Endothelial cell of hepatic sinusoid (primary cell): Measurements from ENCODE around the gene DNAH17.

ENCODE experiments used
- in situ Hi-C: cut with HindIII; loops from 2 replicates; pipeline ENCODE4 v1.10.0; 2017; ENCODE audit warnings: low sequenced_read_pairs

The DNAH17 gene

DNA sequence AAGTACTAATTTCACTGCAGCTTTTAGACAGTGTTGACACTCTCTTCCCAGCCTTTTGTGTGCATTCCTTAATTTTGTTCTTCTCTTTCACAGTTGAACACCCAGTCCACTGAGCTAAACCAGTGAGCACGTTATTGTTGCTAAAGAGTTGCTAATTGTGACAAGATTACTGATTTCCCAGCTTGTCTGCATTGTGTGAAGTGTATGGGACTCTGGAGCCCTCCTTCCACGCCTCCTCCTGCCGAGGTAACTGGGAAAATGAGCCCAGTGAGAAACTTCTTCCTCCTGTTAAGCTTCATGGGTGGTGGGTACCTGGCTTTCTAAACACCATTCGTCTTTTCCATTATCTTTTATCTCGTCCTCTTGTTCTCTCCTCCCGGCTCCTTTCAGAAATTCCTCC lies 29.8 kb upstream of the DNAH17 start:
- in situ Hi-C loops = no loop called here

- in situ Hi-C loops = no loop called here
These were observed 28.7 kb upstream of the DNAH17 start for GRCh38 chr17:78605886-78606285.

DNA sequence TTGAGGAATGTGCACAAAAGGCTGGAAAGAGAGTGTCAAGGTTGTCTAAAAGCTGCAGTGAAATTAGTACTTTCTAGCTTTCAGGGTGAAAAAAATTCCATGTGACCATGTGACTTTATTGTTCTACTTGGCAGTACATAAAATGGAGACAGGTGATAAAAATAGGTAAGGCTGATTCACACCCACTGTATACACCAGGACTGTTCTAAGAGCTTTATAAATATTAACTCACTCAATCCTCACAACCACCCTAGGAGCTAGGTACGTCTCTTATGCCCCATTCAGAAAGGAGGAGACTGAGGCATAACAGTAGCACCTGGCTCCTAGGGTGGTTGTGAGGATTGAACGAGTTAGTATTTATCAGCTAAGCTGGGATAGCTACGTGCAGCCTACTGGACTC lies 28.2 kb upstream of the DNAH17 start:
- in situ Hi-C loops = no loop called here

DNA sequence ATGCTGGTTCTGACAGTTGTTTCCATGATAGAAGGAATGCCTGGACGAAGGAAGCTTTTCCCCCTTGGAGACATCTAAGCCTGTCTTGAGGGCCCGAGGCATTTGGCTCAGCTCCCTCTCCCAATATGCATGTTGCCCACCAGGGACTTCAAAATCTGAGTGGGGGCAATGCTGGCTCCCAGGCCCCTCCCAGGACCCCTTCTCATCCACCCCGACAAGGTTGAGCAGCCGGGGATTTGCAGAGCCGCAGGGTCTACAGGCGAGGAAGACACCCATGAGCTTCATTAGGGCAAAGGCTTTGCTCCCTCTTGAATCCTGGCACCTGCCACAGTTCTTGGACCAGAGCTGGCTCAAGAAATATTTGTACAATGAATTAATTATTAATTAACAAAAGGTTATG lies 25.1 kb upstream of the DNAH17 start:
- in situ Hi-C loops = loop anchor here (5.0 kb wide), 2 partner anchors 40 to 115 kb away; no protein-coding TSS in a partner anchor

DNA sequence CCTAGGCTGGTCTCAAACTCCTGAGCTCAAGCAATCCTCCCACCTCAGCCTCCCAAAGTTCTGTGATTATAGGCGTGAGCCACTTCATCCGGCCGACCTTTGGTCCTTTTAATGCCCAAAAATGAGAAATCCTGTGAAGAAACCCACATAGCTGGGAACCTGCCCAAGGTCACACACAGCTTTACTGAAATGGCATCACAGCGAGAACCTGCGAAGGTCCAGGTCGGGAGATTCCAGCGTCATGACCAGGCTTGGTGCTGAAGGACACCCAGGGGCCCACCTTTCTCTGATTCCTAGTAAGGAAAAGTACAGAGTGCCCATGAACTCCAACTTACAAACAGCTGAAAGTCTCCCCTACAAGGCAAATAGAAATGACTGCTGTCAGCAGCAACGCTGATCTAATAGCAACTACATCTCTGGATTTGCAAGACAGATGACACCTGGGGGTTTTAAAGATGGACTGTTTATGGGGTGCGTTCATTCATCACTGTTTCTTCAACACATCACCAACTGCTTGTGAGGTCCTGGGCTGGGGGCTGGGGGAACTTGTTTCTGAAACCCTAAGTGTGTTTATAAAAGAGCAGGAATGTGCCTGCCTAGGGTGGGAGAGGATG lies 24.5 kb upstream of the DNAH17 start:
- in situ Hi-C loops = loop anchor here (5.0 kb wide), 2 partner anchors 39 to 114 kb away; no protein-coding TSS in a partner anchor

DNA sequence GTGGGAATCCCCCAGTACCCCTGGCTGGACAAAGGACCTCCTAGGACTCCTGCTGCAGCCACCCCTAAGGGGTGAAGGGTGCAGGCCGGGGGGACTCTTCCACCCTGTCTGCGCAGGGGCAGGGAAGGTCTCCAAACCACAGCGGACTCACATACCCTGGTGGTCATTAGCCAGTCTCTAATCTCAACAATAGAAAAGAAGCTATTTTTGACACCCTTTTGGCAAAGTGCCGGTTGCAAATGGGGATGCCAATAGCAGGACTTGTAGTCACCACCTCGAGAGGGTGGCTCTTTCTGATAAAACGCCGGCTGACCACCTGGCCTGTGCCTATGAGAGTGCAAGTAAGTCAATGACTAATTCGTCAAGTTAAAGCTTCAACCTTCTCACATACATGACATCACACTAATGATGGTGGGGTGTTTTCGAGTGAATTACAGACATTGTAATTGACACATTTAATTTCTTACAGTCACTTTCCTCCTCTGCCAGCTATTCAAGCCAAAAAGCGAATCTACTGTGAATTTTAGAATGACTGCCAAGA lies 23.1 kb upstream of the DNAH17 start:
- in situ Hi-C loops = loop anchor here (5.0 kb wide), 2 partner anchors 38 to 113 kb away; no protein-coding TSS in a partner anchor

DNA sequence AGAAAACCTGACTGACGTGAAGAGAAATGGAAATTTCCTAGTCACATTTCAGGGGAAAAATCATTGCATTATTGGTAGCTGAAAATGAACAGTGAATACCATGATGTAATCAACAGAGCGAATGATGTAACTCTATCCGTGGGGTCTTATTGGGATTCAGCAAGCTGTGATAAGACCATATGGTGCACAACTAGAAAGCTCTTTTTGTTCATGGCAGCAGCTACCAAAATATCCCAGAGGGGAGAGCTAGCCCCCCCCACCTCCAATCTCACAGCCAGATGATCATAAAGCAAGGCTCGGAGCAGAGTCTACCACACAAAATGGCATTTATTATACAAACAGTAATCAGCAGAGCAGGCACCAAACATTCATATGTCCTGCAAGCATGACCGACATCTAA lies 22.2 kb upstream of the DNAH17 start:
- in situ Hi-C loops = no loop called here

DNA sequence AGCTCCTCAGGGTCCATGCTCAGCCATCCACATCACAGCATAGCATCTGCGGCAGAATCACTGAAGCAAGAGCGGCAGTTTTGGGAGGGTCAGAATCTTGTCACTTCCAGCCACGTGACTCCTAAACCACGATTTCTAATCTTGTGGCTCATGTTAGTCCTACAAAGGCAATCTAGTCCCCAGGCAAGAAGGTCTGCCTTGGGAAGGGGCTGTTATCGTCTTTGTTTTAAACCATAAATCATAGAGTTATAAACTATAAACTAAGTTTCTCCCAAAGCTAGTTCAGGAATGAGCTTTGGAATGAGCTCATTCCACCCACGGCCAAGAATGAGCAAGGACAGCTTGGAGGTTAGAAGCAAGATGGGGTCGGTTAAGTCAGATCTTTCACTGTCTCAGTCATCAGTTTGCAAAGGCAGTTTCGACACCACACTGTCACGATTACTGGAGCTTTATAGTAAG lies 20.8 kb upstream of the DNAH17 start:
- in situ Hi-C loops = no loop called here

GRCh38 chr17:78596871-78597764 lies 19.9 kb upstream of the DNAH17 start:
- in situ Hi-C loops = no loop called here

- in situ Hi-C loops = no loop called here
These were observed 18.1 kb upstream of the DNAH17 start for GRCh38 chr17:78595135-78595810.

DNA sequence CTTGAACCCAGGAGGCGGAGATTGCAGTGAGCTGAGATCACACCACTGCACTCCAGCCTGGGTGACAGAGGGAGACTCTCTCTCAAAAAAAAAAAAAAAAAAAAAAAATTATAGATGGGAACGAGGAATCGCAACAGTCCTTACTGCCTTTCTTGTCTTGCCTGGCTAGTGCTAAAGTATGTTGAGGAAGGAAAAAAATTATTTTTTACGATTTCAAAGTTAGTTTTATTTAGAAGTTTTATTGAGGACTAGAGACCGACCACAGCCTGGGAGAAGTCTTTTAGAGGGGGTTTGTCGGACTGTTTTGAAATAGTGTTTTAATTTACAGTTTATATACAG lies 15.8 kb upstream of the DNAH17 start:
- in situ Hi-C loops = loop anchor here (5.0 kb wide), 1 partner anchor 114 kb away; no protein-coding TSS in a partner anchor

DNA sequence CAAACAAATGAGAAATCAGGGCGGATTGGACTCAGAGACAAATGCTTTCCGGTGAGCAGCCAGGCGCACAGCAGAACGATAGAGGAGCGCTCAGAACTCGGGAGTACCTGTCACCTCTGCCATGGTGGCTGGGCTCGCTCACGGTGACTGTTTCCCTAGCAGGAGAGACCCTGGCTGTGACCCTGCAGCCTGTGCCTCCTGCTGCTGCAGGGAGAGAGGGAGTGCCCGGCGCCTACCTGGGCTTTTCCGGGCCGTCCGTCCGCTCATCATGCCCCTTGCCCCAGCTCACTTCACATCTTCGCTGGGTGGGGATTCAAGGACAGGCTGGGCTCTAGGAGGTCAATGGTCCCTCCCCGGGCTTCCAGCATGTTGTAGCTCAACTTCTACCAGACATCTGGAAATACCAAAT lies 14.1 kb upstream of the DNAH17 start:
- in situ Hi-C loops = loop anchor here (5.0 kb wide), 1 partner anchor 116 kb away; no protein-coding TSS in a partner anchor

- in situ Hi-C loops = loop anchor here (5.0 to 10.0 kb wide), 2 partner anchors 95 to 117 kb away; no protein-coding TSS in a partner anchor
These were observed 12.7 kb upstream of the DNAH17 start for GRCh38 chr17:78589885-78590284.

DNA sequence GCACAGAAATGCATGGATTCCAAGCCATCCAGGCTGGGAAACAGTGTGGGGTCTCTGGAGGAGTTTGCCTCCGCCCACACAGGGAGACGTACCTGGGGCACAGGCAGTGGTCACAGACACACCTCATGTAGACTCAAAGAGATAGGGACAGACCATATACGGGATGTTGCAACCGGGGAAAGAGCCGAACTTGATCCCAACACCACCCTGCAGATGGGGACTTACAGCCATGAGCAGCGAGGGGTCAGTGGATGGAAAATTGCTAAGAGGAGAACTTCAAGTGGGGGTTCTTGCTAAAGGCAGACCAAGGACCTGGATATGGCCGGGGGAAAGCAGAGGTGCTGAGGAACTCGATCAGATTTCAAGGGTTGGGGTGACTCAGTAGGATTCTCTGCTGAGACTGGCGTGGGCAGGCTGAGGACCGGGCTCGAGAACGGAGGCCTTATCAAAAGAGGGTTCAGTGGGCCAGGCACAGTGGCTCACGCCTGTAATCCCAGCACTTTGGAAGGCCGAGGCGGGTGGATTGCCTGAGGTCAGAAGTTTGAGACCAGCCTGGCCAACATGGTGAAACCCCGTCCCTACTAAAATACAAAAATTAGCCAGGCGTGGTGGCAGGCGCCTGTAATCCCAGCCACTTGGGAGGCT lies 12.0 kb upstream of the DNAH17 start:
- in situ Hi-C loops = loop anchor here (10.0 kb wide), 1 partner anchor 96 kb away; no protein-coding TSS in a partner anchor

GRCh38 chr17:78588258-78589030 lies 11.2 kb upstream of the DNAH17 start:
- in situ Hi-C loops = loop anchor here (10.0 kb wide), 1 partner anchor 96 kb away; no protein-coding TSS in a partner anchor

GRCh38 chr17:78585006-78585630 lies 7.9 kb upstream of the DNAH17 start:
- in situ Hi-C loops = loop anchor here (10.0 kb wide), 1 partner anchor 100 kb away; no protein-coding TSS in a partner anchor

- in situ Hi-C loops = loop anchor here (5.0 to 10.0 kb wide), 2 partner anchors 51 to 102 kb away; no protein-coding TSS in a partner anchor
These were observed 5.9 kb upstream of the DNAH17 start for GRCh38 chr17:78583091-78583490.

DNA sequence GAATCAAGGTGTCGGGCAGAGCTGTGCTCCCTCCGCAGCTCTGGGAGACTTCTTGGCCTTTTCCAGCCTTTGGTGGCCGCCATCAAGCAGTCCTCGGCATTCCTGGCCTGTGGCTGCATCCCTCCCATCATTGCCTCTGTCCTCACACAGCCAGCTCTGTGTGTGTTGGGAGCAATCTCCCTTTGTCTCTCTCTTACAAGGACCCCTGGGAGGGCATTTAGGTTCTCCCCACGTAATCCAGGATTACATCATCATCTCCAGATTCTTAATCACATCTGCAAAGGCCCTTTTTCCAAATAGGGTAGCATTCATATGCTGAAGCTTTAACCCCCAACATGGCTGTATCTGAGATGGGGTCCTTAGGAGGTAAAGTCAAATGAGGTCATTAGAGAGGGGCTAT lies 4.1 kb upstream of the DNAH17 start:
- in situ Hi-C loops = loop anchor here (5.0 to 10.0 kb wide), 2 partner anchors 49 to 103 kb away; no protein-coding TSS in a partner anchor

DNA sequence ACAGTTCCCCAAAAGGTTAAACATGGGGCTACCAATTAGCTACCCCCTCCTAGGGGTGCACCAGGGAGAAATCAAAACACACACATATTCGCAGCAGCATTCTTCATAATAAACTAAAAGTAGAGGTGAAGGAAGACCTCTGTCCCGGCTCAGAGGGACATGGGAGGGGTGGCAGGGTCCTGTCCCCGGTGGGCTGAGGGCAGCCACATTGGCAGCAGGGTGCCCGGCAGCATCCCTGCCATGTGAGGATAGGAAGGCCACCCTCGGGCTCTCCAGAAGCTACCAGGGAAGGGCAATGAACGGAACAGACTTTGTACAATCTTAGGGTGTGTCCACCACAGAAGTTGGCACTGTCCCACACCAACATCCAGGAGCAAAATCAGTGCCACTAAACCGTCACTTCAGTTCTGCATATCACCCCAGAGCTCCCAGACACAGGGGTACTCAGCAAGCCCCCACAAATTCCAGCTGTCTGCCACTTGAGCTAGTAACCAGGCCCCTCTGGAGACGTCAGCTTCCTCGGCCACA lies 3.1 kb upstream of the DNAH17 start:
- in situ Hi-C loops = loop anchor here (5.0 to 10.0 kb wide), 2 partner anchors 48 to 104 kb away; no protein-coding TSS in a partner anchor
